MM.1S (cell line): ENCODE measurements around the gene ATP8A1.

ENCODE experiments used
- EZH2 ChIP-seq: fragments of 300-600 bp; sonication (generic); optimal IDR thresholded peaks from 2 replicates; pipeline ENCODE3; 2017; ENCODE audit warnings: low read depth, mild to moderate bottlenecking, antibody characterized with exemption, low read length, mixed read lengths
- EZH2phosphoT487 ChIP-seq: fragments of 300-600 bp; sonication (generic); IDR thresholded peaks from 2 replicates; pipeline ENCODE4 v1.6.1; 2018; ENCODE audit warnings: antibody characterized with exemption, low read length
- TF ChIP-seq, protein P1 (sequence below): fragments of 300-600 bp; sonication (generic); IDR thresholded peaks from 2 replicates; pipeline ENCODE4 v1.5.1; 2016; ENCODE audit warnings: antibody characterized with exemption, low read length, mixed read lengths

DNA sequence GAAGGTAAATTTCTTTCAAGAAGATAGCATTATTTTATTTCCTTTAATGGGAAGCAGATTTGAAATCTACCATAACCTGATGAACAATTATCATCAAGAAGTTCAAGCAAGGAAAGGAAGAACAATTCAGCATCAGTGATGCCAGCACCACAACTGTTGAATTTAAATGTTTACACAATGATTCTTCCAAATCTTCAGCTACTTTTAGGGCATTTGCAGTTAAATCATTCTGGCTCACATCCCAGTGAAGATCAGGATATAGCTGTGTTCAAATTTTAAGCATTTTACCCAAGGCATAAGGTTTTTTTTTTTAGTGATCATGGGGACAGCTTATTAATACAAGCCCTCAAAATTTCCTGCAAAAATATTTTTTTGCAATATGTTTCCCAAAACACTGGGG lies 146.7 kb downstream of the ATP8A1 start:
- TF ChIP-seq, protein P1, sequence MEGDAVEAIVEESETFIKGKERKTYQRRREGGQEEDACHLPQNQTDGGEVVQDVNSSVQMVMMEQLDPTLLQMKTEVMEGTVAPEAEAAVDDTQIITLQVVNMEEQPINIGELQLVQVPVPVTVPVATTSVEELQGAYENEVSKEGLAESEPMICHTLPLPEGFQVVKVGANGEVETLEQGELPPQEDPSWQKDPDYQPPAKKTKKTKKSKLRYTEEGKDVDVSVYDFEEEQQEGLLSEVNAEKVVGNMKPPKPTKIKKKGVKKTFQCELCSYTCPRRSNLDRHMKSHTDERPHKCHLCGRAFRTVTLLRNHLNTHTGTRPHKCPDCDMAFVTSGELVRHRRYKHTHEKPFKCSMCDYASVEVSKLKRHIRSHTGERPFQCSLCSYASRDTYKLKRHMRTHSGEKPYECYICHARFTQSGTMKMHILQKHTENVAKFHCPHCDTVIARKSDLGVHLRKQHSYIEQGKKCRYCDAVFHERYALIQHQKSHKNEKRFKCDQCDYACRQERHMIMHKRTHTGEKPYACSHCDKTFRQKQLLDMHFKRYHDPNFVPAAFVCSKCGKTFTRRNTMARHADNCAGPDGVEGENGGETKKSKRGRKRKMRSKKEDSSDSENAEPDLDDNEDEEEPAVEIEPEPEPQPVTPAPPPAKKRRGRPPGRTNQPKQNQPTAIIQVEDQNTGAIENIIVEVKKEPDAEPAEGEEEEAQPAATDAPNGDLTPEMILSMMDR, result no peak
- TF ChIP-seq EZH2, result no peak
- TF ChIP-seq EZH2phosphoT487, result no peak
